ENCODE measurements around the gene ZNF614.
"Not testable (repeated sequence)": the region's sequence is repeated elsewhere in the genome, so short reads cannot be mapped to it uniquely, and the experiment has no call there.

ZNF614 gene

GRCh38 chr19:51986309-51987291, 41.6 kb downstream of the ZNF614 start, which contains the start of gene ZNF350:
Gene ZNF350 (minus strand): TSS chr19:51986840. CDS start chr19:51974360, 12,480 bp downstream.
- peak; percentile 81 for DNase-seq (ENCODE audit: low read depth)

- no peak for DNase-seq (ENCODE audit: low read depth)
Measured at GRCh38 chr19:51983361-51983760, 44.8 kb downstream of the ZNF614 start.

DNA sequence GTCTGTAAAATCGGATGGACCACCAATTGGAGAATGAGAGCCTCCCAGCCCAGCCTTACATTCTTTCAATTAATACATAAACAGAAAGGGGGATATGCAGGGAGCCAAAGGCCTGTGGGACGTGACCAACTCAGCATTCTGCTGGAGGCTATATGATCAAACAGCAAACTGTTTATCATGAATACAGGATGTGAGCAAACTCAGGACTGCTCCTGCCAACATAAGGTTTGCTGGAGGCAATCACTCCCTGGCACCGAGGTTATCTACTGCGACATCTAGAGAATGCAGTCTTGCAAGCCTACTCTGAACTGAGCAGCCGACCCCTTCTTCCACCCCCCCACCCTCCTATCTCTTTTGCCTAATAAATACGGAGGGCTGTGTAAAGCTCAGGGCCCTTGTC, 47.3 kb downstream of the ZNF614 start:
- not testable (repeated sequence) for DNase-seq (ENCODE audit: low read depth)

- no peak for DNase-seq (ENCODE audit: low read depth)
Measured at GRCh38 chr19:51980116-51980736, 48.0 kb downstream of the ZNF614 start.

DNA sequence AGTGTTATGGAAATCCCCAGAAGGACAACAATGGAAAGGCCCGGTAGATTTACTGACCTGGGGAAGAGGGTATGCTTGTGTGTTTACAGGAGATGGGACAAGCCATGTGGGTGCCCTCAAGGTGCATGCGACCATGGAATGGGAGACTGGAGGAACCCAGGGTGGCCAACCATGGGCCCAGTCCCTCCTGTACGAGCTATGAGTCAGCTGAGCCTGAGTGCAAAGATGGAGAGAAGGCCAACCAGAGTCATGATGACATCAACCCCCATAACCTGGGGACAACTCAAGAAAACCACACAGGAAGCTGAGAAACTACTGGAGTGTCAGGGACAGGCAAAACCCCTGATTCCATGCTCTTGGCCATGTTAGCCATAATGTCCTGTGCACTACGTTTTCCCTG, 49.3 kb downstream of the ZNF614 start:
- no peak for DNase-seq (ENCODE audit: low read depth)

GRCh38 chr19:51977346-51977745, 50.8 kb downstream of the ZNF614 start:
- no peak for DNase-seq (ENCODE audit: low read depth)

DNA sequence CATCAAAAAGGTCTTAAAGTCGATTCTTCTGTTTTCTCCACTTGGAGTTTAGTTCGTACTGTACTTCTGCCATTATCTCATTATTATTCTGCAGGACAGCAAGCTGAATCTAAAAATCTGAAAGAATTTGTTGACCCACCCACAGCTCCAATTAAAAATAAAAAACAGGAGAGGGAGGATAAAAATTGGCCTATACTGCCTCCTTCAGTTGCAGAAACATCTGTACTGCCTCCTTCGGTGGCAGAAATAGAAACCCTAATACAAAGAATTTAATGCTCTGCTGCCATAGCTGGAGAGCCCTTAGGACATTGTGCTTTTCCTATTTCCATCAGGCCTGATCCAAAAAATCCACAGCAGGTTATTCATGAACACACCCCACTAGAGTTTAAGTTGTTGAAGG, 51.3 kb downstream of the ZNF614 start:
- DNase-seq (ENCODE audit: low read depth), result no peak

DNA sequence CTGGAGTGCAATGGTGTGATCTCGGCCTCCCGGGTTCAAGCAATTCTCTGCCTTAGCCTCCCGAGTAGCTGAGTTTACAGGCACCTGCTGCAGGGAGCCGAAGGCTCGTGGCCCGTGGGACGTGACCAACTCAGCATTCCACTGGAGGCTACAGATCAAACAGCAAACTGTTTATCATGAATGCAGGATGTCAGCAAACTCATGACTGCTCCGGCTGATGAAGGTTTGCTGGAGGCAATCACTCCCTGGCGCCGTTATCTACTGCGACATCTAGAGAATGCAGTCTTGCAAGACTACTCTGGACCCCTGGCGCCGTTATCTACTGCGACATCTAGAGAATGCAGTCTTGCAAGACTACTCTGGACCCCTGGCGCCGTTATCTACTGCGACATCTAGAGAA, 52.4 kb downstream of the ZNF614 start:
- DNase-seq (ENCODE audit: low read depth), result not testable (repeated sequence)

DNA sequence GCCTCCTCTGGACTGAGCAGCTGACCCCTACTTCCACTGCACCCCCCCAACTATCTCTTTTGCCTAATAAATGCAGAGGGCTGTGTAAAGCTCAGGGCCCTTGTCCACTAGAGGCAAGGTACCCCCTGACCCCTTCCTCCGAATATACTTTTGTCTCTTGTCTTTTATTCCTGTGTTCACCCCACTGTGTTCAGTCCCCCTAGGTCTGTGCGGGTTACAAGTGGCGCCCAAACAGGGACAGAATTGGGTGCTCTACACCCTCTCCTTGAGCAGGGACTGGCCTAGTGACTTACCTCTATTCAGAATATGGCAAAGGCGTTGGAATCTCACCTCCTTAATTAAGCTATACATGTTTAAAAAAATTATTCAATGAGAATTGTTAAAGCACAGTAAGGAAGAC, 56.6 kb downstream of the ZNF614 start:
- DNase-seq (ENCODE audit: low read depth), result no peak

DNA sequence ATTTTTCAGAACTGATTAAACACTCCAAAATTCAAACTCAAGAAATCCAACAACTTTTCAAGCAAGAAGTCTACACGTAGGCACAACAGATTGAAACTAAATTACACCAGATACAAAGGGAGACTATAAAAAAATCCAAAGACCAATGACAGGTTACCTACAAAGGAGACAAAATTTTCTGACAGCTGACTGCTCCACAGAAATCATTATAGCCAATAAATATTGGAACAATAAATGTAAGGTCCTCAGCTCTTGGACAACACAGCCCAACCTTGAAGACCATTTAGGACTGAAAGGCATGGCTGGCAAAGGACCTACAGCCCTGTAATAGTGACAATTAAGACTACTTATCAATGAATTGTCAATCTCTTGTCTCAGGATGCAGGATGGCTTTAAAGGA, 57.5 kb downstream of the ZNF614 start:
- DNase-seq (ENCODE audit: low read depth), result no peak

- DNase-seq (ENCODE audit: low read depth), result no peak
Measured at GRCh38 chr19:51965583-51965982, 62.6 kb downstream of the ZNF614 start.

Data from stimulated activated CD4-positive, alpha-beta T cell treated with anti-CD3 and anti-CD28 coated beads, Interleukin-2, amount 100 ng/mL, for 4 hours (primary cell).